ENCODE results near the gene RMP24.
A peak's percentile ranks its signal among the peaks of the same experiment; 100 is the strongest.
"Not testable (repeated sequence)": the region's sequence is repeated elsewhere in the genome, so short reads cannot be mapped to it uniquely, and the experiment has no call there.

The RMP24 gene

GRCh38 chr18:36020174-36020711 lies 47.8 kb downstream of the RMP24 start:
- DNase-seq, result no peak
- H3K4me1 Mint-ChIP-seq, result no peaks in the 10 kb centered on the region
- peaks cover 21% of the 10 kb centered on the region for H3K36me3 Mint-ChIP-seq (ENCODE audit: low read depth)
- no peaks in the 10 kb centered on the region for H3K27me3 Mint-ChIP-seq (ENCODE audit: low read depth, poor library complexity)
- no peak for TF ChIP-seq CTCF (IDR thresholded peaks at IDR 0.05)
- no peak overlapping the region for H3K4me3 Mint-ChIP-seq
- peak overlapping the region; percentile 85 for H3K27ac Mint-ChIP-seq
- no peaks in the 10 kb centered on the region for H3K9me3 Mint-ChIP-seq

- no peak for TF ChIP-seq CTCF (IDR thresholded peaks at IDR 0.05)
- Mint-ChIP-seq H3K36me3 (ENCODE audit: low read depth) (peaks cover 44% of the 10 kb centered on the region), H3K4me3 (no peak overlapping the region), H3K27ac (no peak overlapping the region), H3K9me3 (no peaks in the 10 kb centered on the region), H3K4me1 (no peaks in the 10 kb centered on the region), H3K27me3 (ENCODE audit: low read depth, poor library complexity) (no peaks in the 10 kb centered on the region)
- DNase-seq, result no peak
Observed at GRCh38 chr18:36023336-36023735, 50.9 kb downstream of the RMP24 start.

- not testable (repeated sequence) for H3K27ac Mint-ChIP-seq; H3K4me3 Mint-ChIP-seq; H3K4me1 Mint-ChIP-seq; H3K27me3 Mint-ChIP-seq (ENCODE audit: low read depth, poor library complexity); DNase-seq; H3K9me3 Mint-ChIP-seq
- peaks cover 51% of the 10 kb centered on the region for H3K36me3 Mint-ChIP-seq (ENCODE audit: low read depth)
Observed at GRCh38 chr18:36024241-36024640, 51.8 kb downstream of the RMP24 start.

- Mint-ChIP-seq H3K9me3 (no peaks in the 10 kb centered on the region), H3K27ac (no peak overlapping the region), H3K4me3 (no peak overlapping the region), H3K4me1 (no peaks in the 10 kb centered on the region), H3K36me3 (ENCODE audit: low read depth) (peaks cover 55% of the 10 kb centered on the region), H3K27me3 (ENCODE audit: low read depth, poor library complexity) (no peaks in the 10 kb centered on the region)
- no peak for DNase-seq
- TF ChIP-seq CTCF (IDR thresholded peaks at IDR 0.05), result no peak
Observed at GRCh38 chr18:36025025-36025424, 52.5 kb downstream of the RMP24 start.

- TF ChIP-seq CTCF (IDR thresholded peaks at IDR 0.05), result no peak
- no peak for DNase-seq
- Mint-ChIP-seq H3K36me3 (ENCODE audit: low read depth) (peaks cover 76% of the 10 kb centered on the region), H3K4me3 (no peak overlapping the region), H3K9me3 (no peaks in the 10 kb centered on the region), H3K4me1 (no peaks in the 10 kb centered on the region), H3K27me3 (ENCODE audit: low read depth, poor library complexity) (no peaks in the 10 kb centered on the region), H3K27ac (no peak overlapping the region)
Observed at GRCh38 chr18:36028859-36029258, 56.4 kb downstream of the RMP24 start.
